Stimulated activated naive CD4-positive, alpha-beta T cell (primary cell): Measurements from ENCODE around the gene NELL1.

Experiments used
- DNase-seq, 6 experiments: peaks; one replicate each; lab custom pipeline; 2025; lab: John Stamatoyannopoulos, UW

Gene NELL1

GRCh38 chr11:21489416-21490115, 820.2 kb downstream of the NELL1 start:
- no peak for DNase-seq

- no peak for DNase-seq
Measured at GRCh38 chr11:21492931-21493330, 823.5 kb downstream of the NELL1 start.

GRCh38 chr11:21494946-21495345, 825.6 kb downstream of the NELL1 start:
- DNase-seq = no peak

DNA sequence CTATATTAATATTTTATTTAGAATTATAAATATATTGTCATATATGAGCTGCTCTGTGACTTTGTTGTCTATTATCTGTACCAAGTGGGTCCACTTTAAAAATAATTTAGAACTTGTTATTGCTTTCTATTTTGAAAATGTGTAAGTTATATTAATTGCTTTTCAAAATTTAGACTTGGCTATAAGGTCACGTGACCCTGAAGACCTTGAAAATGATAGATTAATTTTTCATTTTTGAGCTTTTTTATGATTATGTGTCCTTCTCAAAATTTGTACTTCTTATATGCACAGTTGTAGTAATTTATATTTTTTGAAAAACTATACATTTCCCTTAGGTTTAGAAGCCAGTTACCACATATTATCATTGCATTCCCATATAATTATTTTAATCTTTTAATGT, 826.5 kb downstream of the NELL1 start:
- DNase-seq = no peak

DNA sequence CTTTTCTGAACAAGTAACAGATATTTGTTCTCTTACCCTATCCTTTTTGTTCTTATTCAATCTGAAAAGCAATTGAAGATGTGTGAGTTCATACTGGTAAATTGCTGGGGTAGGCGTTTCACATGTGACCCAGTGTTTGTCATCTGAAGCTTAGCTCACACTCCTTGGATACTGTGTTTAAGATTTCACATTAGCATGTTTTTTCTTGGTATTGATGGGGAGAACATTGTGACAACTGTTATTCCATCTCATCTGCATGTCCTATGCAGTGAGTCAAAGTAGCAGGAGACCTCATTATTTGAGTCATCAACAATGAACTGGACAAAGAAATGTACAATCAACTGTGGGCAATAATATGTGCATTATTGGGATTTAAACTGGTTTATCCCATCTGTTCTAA, 831.9 kb downstream of the NELL1 start:
- no peak for DNase-seq

GRCh38 chr11:21505070-21505469, 835.7 kb downstream of the NELL1 start:
- no peak for DNase-seq

DNA sequence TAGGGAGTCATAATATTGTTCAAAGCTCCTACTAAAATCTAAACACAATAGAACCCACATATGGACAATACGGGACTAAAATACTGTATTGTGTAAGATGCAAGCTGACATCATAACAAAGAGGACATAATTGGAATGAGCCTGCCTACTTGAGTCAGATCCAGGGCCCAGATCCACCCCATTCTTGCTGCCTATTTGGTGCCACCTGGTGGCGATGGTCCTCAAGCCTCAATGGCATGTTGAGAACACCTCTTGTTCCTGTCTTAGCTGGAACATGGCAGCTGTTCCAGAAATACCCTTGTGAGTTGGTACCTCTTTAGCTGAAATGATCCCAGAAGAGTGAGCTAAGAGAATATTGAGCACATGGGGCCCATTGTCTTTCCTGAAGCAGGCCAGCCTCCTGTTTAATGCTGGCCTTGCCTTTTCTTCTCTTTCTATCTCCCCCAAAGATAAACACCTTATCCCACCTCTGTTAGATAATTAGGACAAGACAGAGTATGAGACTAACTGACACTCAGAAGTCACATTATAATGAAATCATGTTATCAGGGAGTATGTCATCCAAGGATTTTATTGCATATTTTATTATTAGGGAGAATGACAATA, 842.6 kb downstream of the NELL1 start:
- peak in 1 of 6 experiments; percentile 1 for DNase-seq

DNA sequence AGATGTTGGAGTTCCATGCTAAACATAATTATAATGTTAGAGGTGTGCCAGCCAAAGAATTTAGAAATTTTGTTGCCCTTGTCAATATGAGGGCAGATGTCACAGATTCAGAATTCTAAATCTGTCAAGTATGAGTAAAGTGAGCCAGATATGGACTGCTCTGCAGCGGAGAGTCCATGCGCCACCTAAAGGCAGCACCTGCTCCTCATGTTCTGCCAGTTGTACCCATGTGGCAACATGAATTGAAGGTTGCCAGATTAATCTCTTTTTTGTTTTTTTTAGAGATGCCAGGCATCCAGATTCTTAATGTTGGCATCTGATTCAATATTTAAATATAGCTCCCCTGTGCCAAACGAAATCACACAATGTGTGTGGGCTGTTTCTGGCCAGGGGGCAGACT, 844.9 kb downstream of the NELL1 start:
- DNase-seq = no peak

DNA sequence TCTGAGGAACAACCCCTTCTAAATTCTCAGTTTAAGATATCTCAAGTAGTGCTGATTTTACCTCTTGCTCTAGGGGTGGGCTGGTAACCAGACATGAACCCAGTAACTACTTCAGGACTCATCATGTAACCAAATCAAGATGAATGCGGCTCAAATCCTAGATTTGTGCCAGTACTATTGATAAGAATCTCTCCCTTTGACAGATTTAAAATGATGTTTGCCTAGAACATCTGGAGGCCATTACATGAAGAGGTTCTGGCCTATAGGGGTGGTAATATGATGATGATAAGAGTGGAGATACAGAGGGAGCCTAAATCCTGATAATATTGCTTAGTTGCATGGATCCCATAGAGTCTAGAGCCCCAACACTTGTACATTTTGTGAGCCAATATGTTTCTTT, 850.9 kb downstream of the NELL1 start:
- no peak for DNase-seq

DNA sequence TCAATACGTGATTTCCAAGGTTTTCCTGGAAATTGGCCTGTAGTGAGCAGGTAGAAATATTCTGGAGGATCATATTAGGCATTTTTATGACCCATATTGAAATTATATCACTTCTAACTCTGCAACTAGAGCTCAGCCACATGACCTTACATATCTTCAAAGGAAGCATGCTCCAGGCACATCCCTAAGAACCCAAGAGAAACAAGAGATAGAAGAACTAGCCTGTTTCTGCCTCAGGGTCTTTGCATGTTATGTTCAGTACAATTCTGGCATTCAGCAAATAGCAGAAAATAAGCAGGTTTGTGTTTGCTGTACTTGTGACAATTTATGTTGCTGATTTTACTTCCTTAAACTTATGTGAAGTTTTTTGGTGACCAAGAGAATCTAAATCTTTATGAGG, 859.8 kb downstream of the NELL1 start:
- no peak for DNase-seq

DNA sequence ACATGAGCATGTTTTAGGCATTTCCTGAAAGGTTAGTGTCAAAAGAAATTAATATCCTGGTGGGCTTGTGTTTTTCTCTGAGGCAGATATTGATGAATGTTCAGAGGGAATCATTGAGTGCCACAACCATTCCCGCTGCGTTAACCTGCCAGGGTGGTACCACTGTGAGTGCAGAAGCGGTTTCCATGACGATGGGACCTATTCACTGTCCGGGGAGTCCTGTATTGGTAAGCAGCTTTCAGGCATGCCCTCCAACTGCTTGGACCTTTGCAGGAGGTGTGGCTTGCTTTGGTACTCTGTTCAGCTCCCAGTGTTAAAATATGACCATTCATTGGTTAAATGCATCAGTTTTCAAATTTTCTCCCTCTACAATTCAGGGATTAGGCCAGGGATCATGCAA, 864.9 kb downstream of the NELL1 start:
- DNase-seq = no peak

DNA sequence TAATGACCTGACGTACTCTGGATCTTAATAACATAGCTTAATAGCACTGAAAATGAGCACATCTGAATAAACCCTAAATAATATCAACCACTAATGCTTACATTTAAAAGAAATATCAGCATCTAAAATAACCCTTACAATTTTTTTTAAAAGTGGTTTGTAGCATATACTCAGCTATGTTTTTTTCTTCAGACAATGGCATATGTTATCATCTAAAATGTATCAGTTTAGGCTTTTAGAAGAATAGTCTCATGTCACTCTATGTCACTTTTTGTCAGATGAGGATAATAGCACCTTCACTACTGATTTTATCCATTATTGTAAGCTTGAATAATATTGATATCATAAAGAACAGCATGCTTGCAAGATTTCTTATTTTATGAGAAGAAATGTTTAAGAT, 868.6 kb downstream of the NELL1 start:
- no peak for DNase-seq

DNA sequence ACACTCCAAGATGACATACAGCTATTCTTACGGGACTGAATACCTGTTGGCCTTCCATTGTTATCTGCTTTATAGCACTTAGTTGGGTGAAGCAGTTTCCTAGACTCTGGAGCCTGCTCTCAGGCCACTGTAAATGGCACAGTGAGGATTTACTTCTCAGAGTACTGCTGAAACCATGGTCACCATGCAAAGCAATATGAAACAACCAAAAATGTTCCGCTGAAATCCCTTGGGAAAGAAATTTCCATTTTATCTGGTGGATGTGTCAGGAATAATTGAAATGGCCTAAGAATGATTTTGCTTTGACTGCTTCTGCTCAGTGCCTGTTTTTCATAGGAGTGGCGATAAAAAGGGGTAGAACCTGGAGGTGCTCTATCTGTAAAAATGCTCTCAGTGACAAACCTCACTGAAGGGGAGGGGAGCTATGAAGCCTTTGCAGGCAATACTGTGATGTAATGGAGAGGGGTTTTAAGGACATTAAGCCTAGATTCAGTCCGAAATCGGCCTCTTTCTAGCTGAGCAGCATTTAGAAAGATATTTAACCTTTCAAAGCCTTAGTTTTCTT, 871.9 kb downstream of the NELL1 start:
- DNase-seq = no peak

GRCh38 chr11:21543901-21544300, 874.5 kb downstream of the NELL1 start:
- DNase-seq = no peak

- DNase-seq = no peak
Measured at GRCh38 chr11:21545699-21546098, 876.3 kb downstream of the NELL1 start.

GRCh38 chr11:21546703-21547102, 877.3 kb downstream of the NELL1 start:
- no peak for DNase-seq

DNA sequence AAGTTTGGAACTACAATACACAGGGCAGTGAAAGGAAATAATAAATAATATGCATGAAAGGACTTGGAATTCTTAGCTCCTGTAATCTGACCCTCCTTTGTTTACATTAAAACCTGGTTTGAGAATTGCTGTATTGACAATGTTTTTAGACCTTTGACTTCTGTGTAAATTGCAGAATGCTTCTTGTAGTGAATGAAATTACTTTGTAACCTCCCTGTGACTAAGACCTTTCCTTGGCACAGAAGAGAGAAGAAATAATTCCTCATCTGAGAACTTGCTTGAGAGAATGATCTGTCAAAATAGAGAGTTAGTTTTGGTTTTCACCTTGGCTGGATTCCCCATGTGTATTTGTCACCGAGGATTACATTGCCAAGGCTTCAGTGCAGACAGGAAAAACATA, 883.5 kb downstream of the NELL1 start:
- no peak for DNase-seq

DNA sequence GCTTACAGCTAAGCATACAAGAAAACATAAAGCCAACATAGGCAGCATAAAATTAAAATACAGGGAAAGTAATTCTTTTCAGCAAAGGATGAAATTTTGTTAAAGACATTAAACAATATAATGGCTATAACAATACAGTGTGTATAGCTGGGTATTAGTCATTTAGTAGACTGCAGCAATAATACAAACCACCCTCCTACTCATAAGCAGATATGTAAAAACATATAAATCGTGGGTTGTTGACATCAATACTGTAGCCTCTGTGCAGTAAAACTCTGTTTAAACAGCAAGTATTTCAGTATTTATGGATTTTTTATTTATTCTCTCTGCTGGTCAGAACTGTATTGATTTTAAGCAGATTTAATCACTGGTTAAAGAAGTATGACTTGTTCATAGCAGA, 884.4 kb downstream of the NELL1 start:
- no peak for DNase-seq

- DNase-seq = no peak
Measured at GRCh38 chr11:21554284-21554683, 884.9 kb downstream of the NELL1 start.

- DNase-seq = no peak
Measured at GRCh38 chr11:21556926-21557325, 887.5 kb downstream of the NELL1 start.

DNA sequence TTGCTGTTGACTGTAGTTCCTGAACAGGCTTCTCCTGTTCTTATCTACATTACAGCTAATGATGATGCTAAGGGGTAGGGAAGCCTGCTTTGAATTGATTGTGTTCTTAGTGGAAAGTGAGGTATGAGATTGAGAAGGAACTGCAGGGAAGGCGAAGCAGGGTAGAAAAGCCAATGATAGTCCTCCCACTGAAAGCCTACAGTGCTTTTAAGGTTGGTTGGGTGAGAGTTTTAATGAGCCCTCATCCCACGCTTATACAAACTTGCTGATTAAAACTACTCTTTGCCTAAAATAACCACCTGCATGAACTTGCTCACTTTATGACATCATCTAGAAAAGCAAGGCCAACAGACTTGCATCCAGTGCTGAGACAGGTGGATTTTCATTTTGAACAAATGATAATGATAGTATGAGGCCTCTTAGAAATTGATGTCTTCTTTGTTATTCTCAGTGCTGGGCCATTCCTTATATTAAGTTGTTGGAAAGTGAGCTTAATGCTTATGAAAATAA, 891.1 kb downstream of the NELL1 start:
- no peak for DNase-seq

DNA sequence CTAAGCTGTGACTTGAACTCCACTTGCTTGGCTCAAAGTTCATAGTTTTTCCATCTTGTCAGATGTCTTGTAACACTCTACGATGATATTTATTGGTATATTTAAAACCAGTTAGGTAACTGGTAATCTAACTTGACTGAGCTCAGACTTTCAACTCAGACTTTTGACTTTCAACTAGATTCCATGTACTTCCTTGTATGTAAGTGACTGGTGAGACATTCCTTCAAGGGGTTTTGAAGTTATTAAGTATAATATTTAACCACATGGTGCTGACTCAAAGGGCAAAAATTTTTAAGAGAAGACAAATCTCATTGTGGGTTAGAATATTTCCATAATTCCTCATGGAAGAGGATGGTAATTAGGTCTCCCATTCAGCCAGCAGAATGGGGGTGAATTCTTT, 892.2 kb downstream of the NELL1 start:
- no peak for DNase-seq

- DNase-seq = no peak
Measured at GRCh38 chr11:21564095-21564494, 894.7 kb downstream of the NELL1 start.
